HepG2 (cell line): Measurements from ENCODE around the gene ZNF584. TPM values are rescaled to one million over a fixed set of nuclear protein-coding genes. Genes with fewer than 3 reads are reported as not detected.

Experiments
- FOXA3 ChIP-seq: IDR thresholded peaks from 2 replicates; pipeline ENCODE4 v1.6.1; 2016; ENCODE audit warnings: missing genetic modification reagents, missing compliant biosample characterization
- MXD4 ChIP-seq: IDR thresholded peaks from 2 replicates; pipeline ENCODE4 v1.6.1; 2016; ENCODE audit warnings: mild to moderate bottlenecking, missing biosample characterization, missing genetic modification reagents
- YEATS2 ChIP-seq: sonication (generic); formaldehyde crosslinking; IDR thresholded peaks from 2 replicates; pipeline ENCODE4 v1.4.0; 2020; ENCODE audit warnings: missing genetic modification reagents, borderline replicate concordance
- ZFX ChIP-seq: sonication (generic); formaldehyde crosslinking; IDR thresholded peaks from 2 replicates; pipeline ENCODE4 v1.4.0; 2020; ENCODE audit warnings: mild to moderate bottlenecking, low read depth, missing genetic modification reagents, moderate library complexity
- ZNF557 ChIP-seq: sonication (generic); formaldehyde crosslinking; IDR thresholded peaks from 2 replicates; pipeline ENCODE4 v1.4.0; 2020; ENCODE audit warnings: missing genetic modification reagents
- ZNF674 ChIP-seq: sonication (generic); formaldehyde crosslinking; IDR thresholded peaks from 2 replicates; pipeline ENCODE4 v1.5.0; 2020; ENCODE audit warnings: low read depth, mild to moderate bottlenecking, missing genetic modification reagents
- ZNF737 ChIP-seq: sonication (generic); formaldehyde crosslinking; IDR thresholded peaks from 2 replicates; pipeline ENCODE4 v1.5.0; 2020; ENCODE audit warnings: missing genetic modification reagents, mild to moderate bottlenecking, borderline replicate concordance
- ZSCAN25 ChIP-seq: sonication (generic); formaldehyde crosslinking; IDR thresholded peaks from 2 replicates; pipeline ENCODE4 v1.8.0; 2022; ENCODE audit warnings: mild to moderate bottlenecking, missing genetic modification reagents
- polyA plus RNA-seq, 8 experiments: library from polyadenylated mRNA; depleted of rRNA in 3 of 8; stranded (reverse) in 7 of 8; unstranded in 1 of 8; fragments of >200 nt; fragmentation: Illumina TruSeq in 4 of 8; extraction: Trizol in 4 of 8; gene quantifications; 2 replicates each; pipeline versions ENCODE4 v1.2.1 to v1.2.3, GENCODE V29; 2011 to 2016; ENCODE audit warnings: low read depth in 4 of 8, missing spikeins in 1 of 8, mixed read lengths in 1 of 8; ENCODE audit not compliant: insufficient read depth in 1 of 8
- total RNA-seq, 5 experiments: library from RNA; depleted of rRNA; stranded (reverse); fragments of >200 nt; fragmentation: Illumina TruSeq; extraction: Trizol; gene quantifications; 2 replicates each; pipeline ENCODE4 v1.2.3, GENCODE V29; 2016; ENCODE audit warnings: low read depth in 1 of 5
- TF ChIP-seq, protein P1 (sequence below): sonication (generic); formaldehyde crosslinking; IDR thresholded peaks from 2 replicates; pipeline ENCODE4 v1.4.0; 2020; ENCODE audit warnings: missing genetic modification reagents
- TF ChIP-seq, protein P2 (sequence below): sonication (generic); formaldehyde crosslinking; IDR thresholded peaks from 2 replicates; pipeline ENCODE4 v1.4.0; 2020; ENCODE audit warnings: mild to moderate bottlenecking, missing genetic modification reagents
- TF ChIP-seq, protein P3 (sequence below): sonication (generic); formaldehyde crosslinking; IDR thresholded peaks from 2 replicates; pipeline ENCODE4 v1.8.0; 2022; ENCODE audit warnings: missing genetic modification reagents, mild to moderate bottlenecking, moderate library complexity, borderline replicate concordance
- TF ChIP-seq, protein P4 (sequence below), 2 experiments: sonication (generic) in 1 of 2; formaldehyde crosslinking in 1 of 2; IDR thresholded peaks; 2 replicates each; pipeline versions ENCODE4 v1.4.0 to v1.6.1; 2016 to 2020; ENCODE audit warnings: borderline replicate concordance in 1 of 2, low read depth in 1 of 2, mild to moderate bottlenecking in 1 of 2, missing genetic modification reagents in 1 of 2
- TF ChIP-seq, protein P5 (sequence below): IDR thresholded peaks from 2 replicates; pipeline ENCODE4 v1.6.1; 2016; ENCODE audit warnings: missing biosample characterization, missing genetic modification reagents, low read depth

Gene ZNF584
- total and polyA plus RNA-seq, 2 of the 13 experiments (the other 11 are each of a cell fraction or from before 2014, with no cell fraction given), result 2.4 to 7.0 TPM

DNA sequence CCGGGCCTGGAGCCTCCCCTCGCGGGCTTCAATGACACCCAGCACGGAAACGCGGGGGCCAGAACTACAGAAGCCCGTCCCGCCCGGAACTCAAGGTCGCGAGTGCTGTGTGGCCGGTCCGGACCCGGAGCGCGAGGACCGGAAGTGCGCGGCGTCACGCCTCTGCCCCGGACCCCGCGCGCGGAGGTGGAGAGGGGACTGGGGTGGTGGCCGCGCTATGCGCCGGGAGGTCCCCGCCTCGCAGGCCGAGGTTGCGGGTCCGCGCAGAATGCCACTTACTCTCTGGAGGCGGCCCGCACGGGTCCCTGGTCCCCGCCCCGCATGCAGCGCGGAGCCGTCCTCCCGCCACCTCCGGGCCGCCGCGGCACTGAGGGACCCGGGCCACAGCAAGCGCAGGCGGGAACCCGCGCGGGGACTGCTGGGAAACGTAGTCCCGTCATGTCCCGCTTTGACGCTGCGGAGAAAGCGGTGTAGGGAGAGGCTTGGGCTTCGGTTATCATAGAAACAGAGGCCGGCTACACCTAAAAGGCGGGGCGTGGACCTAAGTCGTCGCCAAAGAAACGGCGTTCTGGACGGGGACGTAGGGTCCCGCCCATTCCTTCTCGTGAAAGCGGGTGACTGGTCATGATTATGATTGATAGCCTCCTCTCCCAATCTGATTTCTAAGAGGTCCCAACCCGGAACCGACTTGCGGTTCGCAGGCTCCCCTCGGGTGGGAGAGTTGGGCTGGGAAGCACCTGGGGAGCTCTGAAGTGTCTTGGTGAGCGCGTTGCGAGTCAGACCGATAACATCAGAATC, 27.6 kb upstream of the ZNF584 start, which contains the start of gene ZNF837 (continued):
- TF ChIP-seq, protein P1, sequence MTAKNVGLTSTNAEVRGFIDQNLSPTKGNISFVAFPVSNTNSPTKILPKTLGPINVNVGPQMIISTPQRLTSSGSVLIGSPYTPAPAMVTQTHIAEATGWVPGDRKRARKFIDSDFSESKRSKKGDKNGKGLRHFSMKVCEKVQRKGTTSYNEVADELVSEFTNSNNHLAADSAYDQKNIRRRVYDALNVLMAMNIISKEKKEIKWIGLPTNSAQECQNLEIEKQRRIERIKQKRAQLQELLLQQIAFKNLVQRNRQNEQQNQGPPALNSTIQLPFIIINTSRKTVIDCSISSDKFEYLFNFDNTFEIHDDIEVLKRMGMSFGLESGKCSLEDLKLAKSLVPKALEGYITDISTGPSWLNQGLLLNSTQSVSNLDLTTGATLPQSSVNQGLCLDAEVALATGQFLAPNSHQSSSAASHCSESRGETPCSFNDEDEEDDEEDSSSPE (CRISPR knock-in tag), result peak; percentile 90
- TF ChIP-seq MXD4, result peak; percentile 95
- no peak for TF ChIP-seq ZNF737 (CRISPR knock-in tag)
- TF ChIP-seq ZFX, result peak; percentile 99
- TF ChIP-seq ZSCAN25, result peak; percentile 82
- TF ChIP-seq FOXA3, result peak; percentile 52; the same call in 1 of the 2 replicates
- TF ChIP-seq, protein P2, sequence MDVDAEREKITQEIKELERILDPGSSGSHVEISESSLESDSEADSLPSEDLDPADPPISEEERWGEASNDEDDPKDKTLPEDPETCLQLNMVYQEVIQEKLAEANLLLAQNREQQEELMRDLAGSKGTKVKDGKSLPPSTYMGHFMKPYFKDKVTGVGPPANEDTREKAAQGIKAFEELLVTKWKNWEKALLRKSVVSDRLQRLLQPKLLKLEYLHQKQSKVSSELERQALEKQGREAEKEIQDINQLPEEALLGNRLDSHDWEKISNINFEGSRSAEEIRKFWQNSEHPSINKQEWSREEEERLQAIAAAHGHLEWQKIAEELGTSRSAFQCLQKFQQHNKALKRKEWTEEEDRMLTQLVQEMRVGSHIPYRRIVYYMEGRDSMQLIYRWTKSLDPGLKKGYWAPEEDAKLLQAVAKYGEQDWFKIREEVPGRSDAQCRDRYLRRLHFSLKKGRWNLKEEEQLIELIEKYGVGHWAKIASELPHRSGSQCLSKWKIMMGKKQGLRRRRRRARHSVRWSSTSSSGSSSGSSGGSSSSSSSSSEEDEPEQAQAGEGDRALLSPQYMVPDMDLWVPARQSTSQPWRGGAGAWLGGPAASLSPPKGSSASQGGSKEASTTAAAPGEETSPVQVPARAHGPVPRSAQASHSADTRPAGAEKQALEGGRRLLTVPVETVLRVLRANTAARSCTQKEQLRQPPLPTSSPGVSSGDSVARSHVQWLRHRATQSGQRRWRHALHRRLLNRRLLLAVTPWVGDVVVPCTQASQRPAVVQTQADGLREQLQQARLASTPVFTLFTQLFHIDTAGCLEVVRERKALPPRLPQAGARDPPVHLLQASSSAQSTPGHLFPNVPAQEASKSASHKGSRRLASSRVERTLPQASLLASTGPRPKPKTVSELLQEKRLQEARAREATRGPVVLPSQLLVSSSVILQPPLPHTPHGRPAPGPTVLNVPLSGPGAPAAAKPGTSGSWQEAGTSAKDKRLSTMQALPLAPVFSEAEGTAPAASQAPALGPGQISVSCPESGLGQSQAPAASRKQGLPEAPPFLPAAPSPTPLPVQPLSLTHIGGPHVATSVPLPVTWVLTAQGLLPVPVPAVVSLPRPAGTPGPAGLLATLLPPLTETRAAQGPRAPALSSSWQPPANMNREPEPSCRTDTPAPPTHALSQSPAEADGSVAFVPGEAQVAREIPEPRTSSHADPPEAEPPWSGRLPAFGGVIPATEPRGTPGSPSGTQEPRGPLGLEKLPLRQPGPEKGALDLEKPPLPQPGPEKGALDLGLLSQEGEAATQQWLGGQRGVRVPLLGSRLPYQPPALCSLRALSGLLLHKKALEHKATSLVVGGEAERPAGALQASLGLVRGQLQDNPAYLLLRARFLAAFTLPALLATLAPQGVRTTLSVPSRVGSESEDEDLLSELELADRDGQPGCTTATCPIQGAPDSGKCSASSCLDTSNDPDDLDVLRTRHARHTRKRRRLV (CRISPR knock-in tag), result 0 out of 2 replicates have a peak, but pooled peaks have one; percentile 40
- TF ChIP-seq, protein P3, sequence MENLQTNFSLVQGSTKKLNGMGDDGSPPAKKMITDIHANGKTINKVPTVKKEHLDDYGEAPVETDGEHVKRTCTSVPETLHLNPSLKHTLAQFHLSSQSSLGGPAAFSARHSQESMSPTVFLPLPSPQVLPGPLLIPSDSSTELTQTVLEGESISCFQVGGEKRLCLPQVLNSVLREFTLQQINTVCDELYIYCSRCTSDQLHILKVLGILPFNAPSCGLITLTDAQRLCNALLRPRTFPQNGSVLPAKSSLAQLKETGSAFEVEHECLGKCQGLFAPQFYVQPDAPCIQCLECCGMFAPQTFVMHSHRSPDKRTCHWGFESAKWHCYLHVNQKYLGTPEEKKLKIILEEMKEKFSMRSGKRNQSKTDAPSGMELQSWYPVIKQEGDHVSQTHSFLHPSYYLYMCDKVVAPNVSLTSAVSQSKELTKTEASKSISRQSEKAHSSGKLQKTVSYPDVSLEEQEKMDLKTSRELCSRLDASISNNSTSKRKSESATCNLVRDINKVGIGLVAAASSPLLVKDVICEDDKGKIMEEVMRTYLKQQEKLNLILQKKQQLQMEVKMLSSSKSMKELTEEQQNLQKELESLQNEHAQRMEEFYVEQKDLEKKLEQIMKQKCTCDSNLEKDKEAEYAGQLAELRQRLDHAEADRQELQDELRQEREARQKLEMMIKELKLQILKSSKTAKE (CRISPR knock-in tag), result no peak
- TF ChIP-seq, protein P4, sequence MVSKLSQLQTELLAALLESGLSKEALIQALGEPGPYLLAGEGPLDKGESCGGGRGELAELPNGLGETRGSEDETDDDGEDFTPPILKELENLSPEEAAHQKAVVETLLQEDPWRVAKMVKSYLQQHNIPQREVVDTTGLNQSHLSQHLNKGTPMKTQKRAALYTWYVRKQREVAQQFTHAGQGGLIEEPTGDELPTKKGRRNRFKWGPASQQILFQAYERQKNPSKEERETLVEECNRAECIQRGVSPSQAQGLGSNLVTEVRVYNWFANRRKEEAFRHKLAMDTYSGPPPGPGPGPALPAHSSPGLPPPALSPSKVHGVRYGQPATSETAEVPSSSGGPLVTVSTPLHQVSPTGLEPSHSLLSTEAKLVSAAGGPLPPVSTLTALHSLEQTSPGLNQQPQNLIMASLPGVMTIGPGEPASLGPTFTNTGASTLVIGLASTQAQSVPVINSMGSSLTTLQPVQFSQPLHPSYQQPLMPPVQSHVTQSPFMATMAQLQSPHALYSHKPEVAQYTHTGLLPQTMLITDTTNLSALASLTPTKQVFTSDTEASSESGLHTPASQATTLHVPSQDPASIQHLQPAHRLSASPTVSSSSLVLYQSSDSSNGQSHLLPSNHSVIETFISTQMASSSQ (IDR thresholded peaks at IDR 0.05; ENCODE audit: low read depth), result no peak
- TF ChIP-seq, protein P4 (CRISPR knock-in tag; IDR thresholded peaks at IDR 0.05; ENCODE audit: borderline replicate concordance), result peak; percentile 79; the same call in 1 of the 2 replicates
- TF ChIP-seq YEATS2, result peak; percentile 94
- TF ChIP-seq, protein P5, sequence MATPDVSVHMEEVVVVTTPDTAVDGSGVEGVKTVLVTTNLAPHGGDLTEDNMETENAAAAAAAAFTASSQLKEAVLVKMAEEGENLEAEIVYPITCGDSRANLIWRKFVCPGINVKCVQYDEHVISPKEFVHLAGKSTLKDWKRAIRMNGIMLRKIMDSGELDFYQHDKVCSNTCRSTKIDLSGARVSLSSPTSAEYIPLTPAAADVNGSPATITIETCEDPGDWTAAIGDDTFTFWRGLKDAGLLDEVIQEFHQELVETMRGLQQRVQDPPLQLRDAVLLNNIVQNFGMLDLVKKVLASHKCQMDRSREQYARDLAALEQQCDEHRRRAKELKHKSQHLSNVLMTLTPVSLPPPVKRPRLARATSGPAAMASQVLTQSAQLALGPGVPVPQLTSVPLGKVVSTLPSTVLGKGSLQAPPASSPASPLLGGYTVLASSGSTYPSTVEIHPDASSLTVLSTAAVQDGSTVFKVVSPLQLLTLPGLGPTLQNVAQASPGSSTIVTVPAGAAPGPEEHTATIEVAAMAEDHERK (CRISPR knock-in tag), result peak; percentile 69
- TF ChIP-seq ZNF557 (CRISPR knock-in tag), result no peak
- TF ChIP-seq ZNF674 (CRISPR knock-in tag), result no peak
